ENCODE results near the gene AMACR. TPM values are rescaled to one million over a fixed set of nuclear protein-coding genes. Genes with fewer than 3 reads are reported as not detected.

The AMACR gene
- total and polyA plus RNA-seq, 2 experiments from 2014 or later: 6.7 to 12.6 TPM

GRCh38 chr5:33938881-33939280, 69.0 kb downstream of the AMACR start:
- TF ChIP-seq ZNF331 (CRISPR knock-in tag; IDR thresholded peaks at IDR 0.05; ENCODE audit: low read depth) (no peak), CREB1 (CRISPR knock-in tag; IDR thresholded peaks at IDR 0.05; ENCODE audit: low read depth) (no peak), ZNF462 (CRISPR knock-in tag; IDR thresholded peaks at IDR 0.05) (no peak), ZNF114 (CRISPR knock-in tag; IDR thresholded peaks at IDR 0.05) (no peak), EZH2 (IDR thresholded peaks at IDR 0.05; ENCODE audit: low read depth, unreplicated experiment) (no peak), ETS1 (IDR thresholded peaks at IDR 0.05) (no peak), STAT1 (IDR thresholded peaks at IDR 0.05; ENCODE audit: unreplicated experiment) (no peak), CTCF (conservative IDR thresholded peaks at IDR 0.05; ENCODE audit: low read depth in 2 of 2) (no peak), NANOG (IDR thresholded peaks at IDR 0.05; ENCODE audit: borderline replicate concordance) (no peak), EZH2phosphoT487 (IDR thresholded peaks at IDR 0.05; ENCODE audit: unreplicated experiment) (no peak), REST (IDR thresholded peaks at IDR 0.05; ENCODE audit: unreplicated experiment) (no peak), JUNB (IDR thresholded peaks at IDR 0.05; ENCODE audit: unreplicated experiment) (no peak), POLR2AphosphoS5 (IDR thresholded peaks at IDR 0.05; ENCODE audit: low read depth) (no peak)
- no peaks in the 10 kb centered on the region for H3K79me2 ChIP-seq (replicated peaks; ENCODE audit: insufficient read depth)
- no peaks in the 10 kb centered on the region for H3K9me2 ChIP-seq (ENCODE audit: insufficient read depth)
- no peaks in the 10 kb centered on the region for H3F3A ChIP-seq (replicated peaks; ENCODE audit: low read depth)
- H4K20me1 ChIP-seq (replicated peaks; ENCODE audit: insufficient read depth): no peaks in the 10 kb centered on the region
- H3K4me2 ChIP-seq: no peak overlapping the region
- ATAC-seq: no peak
- H3K9me3 Mint-ChIP-seq: no peaks in the 10 kb centered on the region
- no peaks in the 10 kb centered on the region for H3K36me3 Mint-ChIP-seq (ENCODE audit: low read depth)
- peaks cover 19% of the 10 kb centered on the region for H3K4me1 Mint-ChIP-seq
- H3K27ac ChIP-seq (ENCODE audit: low read depth): no peak overlapping the region
- no peaks in the 10 kb centered on the region for H3K4me1 ChIP-seq (ENCODE audit: insufficient read depth)
- no peak overlapping the region for H3K4me3 ChIP-seq
- H3K36me3 ChIP-seq (ENCODE audit: insufficient read depth): no peaks in the 10 kb centered on the region
- H2AFZ ChIP-seq: no peak overlapping the region
- H3K4me3 Mint-ChIP-seq: no peak overlapping the region
- H3K27ac Mint-ChIP-seq: no peak overlapping the region
- peaks cover 15% of the 10 kb centered on the region for H3K27me3 ChIP-seq (ENCODE audit: insufficient read depth)
- H3K27me3 Mint-ChIP-seq (ENCODE audit: insufficient read depth, low read depth, poor library complexity): peaks cover 22% of the 10 kb centered on the region
- DNase-seq (ENCODE audit: low spot score): no peak
